Calu3 (cell line): ENCODE measurements around the gene CEP295NL. TPM values are rescaled to one million over a fixed set of nuclear protein-coding genes. Genes with fewer than 3 reads are reported as not detected.

Source experiments
- Bru-seq: library from RNA; stranded (reverse); fragments of 400-500 nt; gene quantifications from one replicate; lab custom pipeline; 2021; lab: Mats Ljungman, UMichigan
- BruChase-seq, 2 experiments: library from RNA; stranded (reverse); fragments of 400-500 nt; gene quantifications; one replicate each; lab custom pipeline; 2021; lab: Mats Ljungman, UMichigan
- BruUV-seq: library from RNA; stranded (reverse); fragments of 400-500 nt; replicated peaks from 2 replicates; lab custom pipeline; 2021; lab: Mats Ljungman, UMichigan
- CTCF ChIA-PET: fragments of 300-600 bp; sonication (Branson Sonifier 250); formaldehyde crosslinking; loops from one replicate; lab custom pipeline; 2022; ENCODE audit warnings: antibody characterized with exemption; lab: Charles Lee
- DNase-seq: peaks from one replicate; pipeline ENCODE4 v3.0.0; 2022
- H3K27ac Mint-ChIP-seq: one replicate; pipeline ENCODE4 v1.8.0; 2022; ENCODE audit warnings: mixed read lengths; ENCODE audit not compliant: unreplicated experiment
- H3K27me3 Mint-ChIP-seq: one replicate; pipeline ENCODE4 v1.8.0; 2022; ENCODE audit warnings: mixed read lengths; ENCODE audit not compliant: unreplicated experiment
- H3K36me3 Mint-ChIP-seq: one replicate; pipeline ENCODE4 v1.8.0; 2022; ENCODE audit warnings: mild to moderate bottlenecking, moderate library complexity, mixed read lengths; ENCODE audit not compliant: insufficient read depth, unreplicated experiment
- H3K4me1 Mint-ChIP-seq: one replicate; pipeline ENCODE4 v1.8.0; 2022; ENCODE audit warnings: mild to moderate bottlenecking, low read depth, mixed read lengths; ENCODE audit not compliant: unreplicated experiment
- H3K4me3 Mint-ChIP-seq: one replicate; pipeline ENCODE4 v1.8.0; 2022; ENCODE audit warnings: mild to moderate bottlenecking, low read depth, moderate library complexity, mixed read lengths; ENCODE audit not compliant: unreplicated experiment
- H3K9me3 Mint-ChIP-seq: one replicate; pipeline ENCODE4 v1.8.0; 2022; ENCODE audit warnings: low read depth, mixed read lengths; ENCODE audit not compliant: unreplicated experiment
- CTCF ChIP-seq: fragments of 200-600 bp; IDR thresholded peaks from one replicate; pipeline ENCODE4 v1.8.0; 2022; ENCODE audit warnings: antibody characterized with exemption; ENCODE audit not compliant: unreplicated experiment
- intact Hi-C: fragments of 100-400 bp; cut with micrococcal nuclease; formaldehyde crosslinking; loops from one replicate; pipeline ENCODE4 v1.10.0; 2022; ENCODE audit not compliant: unreplicated experiment
- long read RNA-seq: library from polyadenylated mRNA; stranded (forward); transcript quantifications from one replicate; pipeline ENCODE4 v2.0.0, GENCODE V29; 2022
- total RNA-seq: library from RNA; stranded (reverse); gene quantifications from 2 replicates; pipeline ENCODE4 v1.2.3, GENCODE V29; 2022

CEP295NL gene
- total RNA-seq (4.6 and 6.0 TPM in 2 replicates), Bru-seq, nascent RNA (percentile 79 among the genes with signal in this experiment), BruChase-seq, experiment 1, labeled RNA remaining after a 6-hour chase (percentile 83 among the genes with signal in this experiment), BruChase-seq, experiment 2, labeled RNA remaining after a 2-hour chase (percentile 80 among the genes with signal in this experiment)
- long read RNA-seq = 0 reads

GRCh38 chr17:78903101-78903779 lies at the start of gene CEP295NL:
TSS of gene CEP295NL (minus strand) at chr17:78903201. CDS start at chr17:78901828, 1,373 bp downstream.
- Mint-ChIP-seq H3K36me3 (peaks cover 33% of the 10 kb centered on the region), H3K27me3 (no peaks in the 10 kb centered on the region), H3K4me1 (peaks cover 48% of the 10 kb centered on the region), H3K9me3 (no peaks in the 10 kb centered on the region), H3K27ac (peak within 1 kb of the TSS; percentile 74), H3K4me3 (no peak within 1 kb of the TSS)
- no TSS peak for BruUV-seq
- CTCF ChIA-PET = interaction anchor here (1.3 kb wide), 1 partner anchor 19 kb away, joined by 3 read pairs; no protein-coding TSS in a partner anchor
- intact Hi-C loops = no loop called here
- no peak for TF ChIP-seq CTCF
- peak; percentile 29 for DNase-seq

GRCh38 chr17:78952706-78953105 lies 49.7 kb upstream of the CEP295NL start:
- peaks cover 11% of the 10 kb centered on the region for H3K36me3 Mint-ChIP-seq
- H3K4me3 Mint-ChIP-seq = no peak overlapping the region
- DNase-seq = no peak
- H3K4me1 Mint-ChIP-seq = peaks cover 19% of the 10 kb centered on the region
- CTCF ChIA-PET = no interaction called here
- BruUV-seq = no TSS peak
- H3K9me3 Mint-ChIP-seq = no peaks in the 10 kb centered on the region
- no peak overlapping the region for H3K27ac Mint-ChIP-seq
- H3K27me3 Mint-ChIP-seq = no peaks in the 10 kb centered on the region
- no peak for TF ChIP-seq CTCF
- intact Hi-C loops = no loop called here

- Mint-ChIP-seq H3K36me3 (peaks cover 6% of the 10 kb centered on the region), H3K9me3 (no peaks in the 10 kb centered on the region), H3K4me3 (no peak overlapping the region), H3K27ac (no peak overlapping the region), H3K27me3 (no peaks in the 10 kb centered on the region), H3K4me1 (peaks cover 21% of the 10 kb centered on the region)
- CTCF ChIA-PET = no interaction called here
- intact Hi-C loops = no loop called here
- DNase-seq = no peak
- no TSS peak for BruUV-seq
- TF ChIP-seq CTCF = no peak
Observed at GRCh38 chr17:78951967-78952551, 49.1 kb upstream of the CEP295NL start.

- Mint-ChIP-seq H3K4me1 (peaks cover 19% of the 10 kb centered on the region), H3K4me3 (no peak overlapping the region), H3K27ac (no peak overlapping the region), H3K27me3 (no peaks in the 10 kb centered on the region), H3K9me3 (no peaks in the 10 kb centered on the region), H3K36me3 (no peaks in the 10 kb centered on the region)
- CTCF ChIA-PET = interaction anchor here (0.6 to 1.3 kb wide), 2 partner anchors 17 to 409 kb away, joined by 3 to 4 read pairs; no protein-coding TSS in a partner anchor
- no peak for TF ChIP-seq CTCF
- DNase-seq = no peak
- no TSS peak for BruUV-seq
- intact Hi-C loops = no loop called here
Observed at GRCh38 chr17:78950870-78951269, 47.9 kb upstream of the CEP295NL start.
